K562 (cell line): ENCODE measurements around the gene SLC25A42. TPM values are rescaled to one million over a fixed set of nuclear protein-coding genes. Genes with fewer than 3 reads are reported as not detected.

Experiments
- ATAC-seq: fragments of 200-7000 bp; cut with Tn5 transposase; 3 replicates; pipeline ENCODE4 v1.9.1; 2020; ENCODE audit warnings: moderate library complexity
- BruUV-seq: library from RNA; stranded (reverse); fragments of 400-500 nt; replicated peaks from 2 replicates; lab custom pipeline; 2021; lab: Mats Ljungman, UMichigan
- CTCF ChIA-PET: fragments of 300-600 bp; formaldehyde crosslinking; extraction: SDS; loops from one replicate; lab custom pipeline; 2021; ENCODE audit warnings: low intra/inter-chr PET ratio; lab: Yijun Ruan, JAX
- POLR2A ChIA-PET: fragments of 300-600, 350-650 bp; sonication (Branson Sonifier 250); formaldehyde crosslinking; extraction: SDS; loops from one replicate; lab custom pipeline; 2021; ENCODE audit warnings: antibody characterized with exemption, inconsistent platforms; lab: Yijun Ruan, JAX
- DNase-seq, 4 experiments: peaks; one replicate each; pipeline versions ENCODE4 v3.0.0 to v3.0.0-alpha.2; 2011 to 2018; ENCODE audit warnings: low spot score in 3 of 4, mixed read lengths in 3 of 4; ENCODE audit errors: extremely low read depth in 1 of 4
- FAIRE-seq: peaks from 2 replicates; lab custom pipeline; 2011; peaks lifted over from hg19 to GRCh38; lab: Jason Lieb, UNC
- H2AFZ ChIP-seq: 2 replicates; pipeline ENCODE4 v1.6.0; 2011; ENCODE audit warnings: low read depth, low read length, control low read depth, inconsistent platforms
- H3K27ac ChIP-seq: fragments of 200-600 bp; 3 replicates; pipeline ENCODE4 v1.8.0; 2011; ENCODE audit warnings: low read depth, mild to moderate bottlenecking, control low read depth, inconsistent platforms, low read length, moderate library complexity, mixed read lengths; ENCODE audit errors: extremely low read depth
- H3K27me3 ChIP-seq, 2 experiments: fragments of 300-600 bp in 1 of 2; 2 replicates in 1 of 2; 3 replicates in 1 of 2; pipeline versions ENCODE4 v1.6.0 to v1.8.0; 2011; ENCODE audit warnings: inconsistent platforms in 2 of 2, low read length in 2 of 2, mild to moderate bottlenecking in 1 of 2, mixed read lengths in 1 of 2, moderate library complexity in 1 of 2; ENCODE audit not compliant: control insufficient read depth in 2 of 2, insufficient read depth in 2 of 2
- H3K36me3 ChIP-seq: fragments of 300-600 bp; 3 replicates; pipeline ENCODE4 v1.8.0; 2011; ENCODE audit warnings: mild to moderate bottlenecking, low read length, inconsistent platforms; ENCODE audit not compliant: control insufficient read depth, insufficient read depth
- H3K4me1 ChIP-seq, 2 experiments: fragments of 200-600 bp in 1 of 2; replicated peaks in 1 of 2; 2 replicates in 1 of 2; 3 replicates in 1 of 2; pipeline versions ENCODE4 v1.5.1 to v1.8.0; 2011; ENCODE audit warnings: inconsistent platforms in 2 of 2, low read length in 2 of 2, mild to moderate bottlenecking in 1 of 2, mixed read lengths in 1 of 2, moderate library complexity in 1 of 2; ENCODE audit not compliant: control insufficient read depth in 2 of 2, insufficient read depth in 2 of 2
- H3K4me2 ChIP-seq: 2 replicates; pipeline ENCODE4 v1.6.1; 2011; ENCODE audit warnings: low read length, control low read depth, inconsistent platforms, mixed read lengths; ENCODE audit not compliant: insufficient read depth
- H3K4me3 ChIP-seq: fragments of 200-600 bp; sonication (generic), shearing (Covaris generic); 2 replicates; pipeline ENCODE4 v1.5.1; 2016; ENCODE audit warnings: control low read depth, inconsistent platforms
- H3K79me2 ChIP-seq: fragments of 200-600 bp; 3 replicates; pipeline ENCODE4 v1.8.0; 2011; ENCODE audit warnings: low read length, inconsistent platforms; ENCODE audit not compliant: control insufficient read depth, insufficient read depth
- H3K9ac ChIP-seq, 2 experiments: 2 replicates each; pipeline versions ENCODE4 v1.6.0 to v1.6.1; 2011; ENCODE audit warnings: low read depth in 2 of 2, low read length in 2 of 2, control low read depth in 1 of 2, inconsistent platforms in 1 of 2, mild to moderate bottlenecking in 1 of 2, mixed read lengths in 1 of 2; ENCODE audit not compliant: insufficient read depth in 1 of 2
- H3K9me1 ChIP-seq: one replicate; pipeline ENCODE4 v1.6.0; 2011; ENCODE audit warnings: inconsistent platforms, mild to moderate bottlenecking, low read length, moderate library complexity; ENCODE audit not compliant: control insufficient read depth, insufficient read depth
- H3K9me3 ChIP-seq: replicated peaks from 2 replicates; pipeline ENCODE4 v1.5.1; 2011; ENCODE audit warnings: low read depth, low read length, inconsistent platforms; ENCODE audit not compliant: control insufficient read depth, insufficient read depth
- H4K20me1 ChIP-seq: replicated peaks from 2 replicates; pipeline ENCODE4 v1.6.1; 2011; ENCODE audit warnings: low read length, inconsistent platforms, mixed read lengths; ENCODE audit not compliant: control insufficient read depth, insufficient read depth
- CBX3 ChIP-seq, 2 experiments: IDR thresholded peaks; 1 replicate in 1 of 2; 2 replicates in 1 of 2; pipeline ENCODE4 v1.6.1; 2012; ENCODE audit warnings: inconsistent platforms in 2 of 2, low read length in 2 of 2, borderline replicate concordance in 1 of 2, control low read depth in 1 of 2
- HDAC6 ChIP-seq: IDR thresholded peaks from 2 replicates; pipeline ENCODE4 v1.6.1; 2012; ENCODE audit warnings: low read depth, mild to moderate bottlenecking, control low read depth, inconsistent platforms, low read length, moderate library complexity
- MAFK ChIP-seq: IDR thresholded peaks from 2 replicates; pipeline ENCODE4 v1.6.1; 2011; ENCODE audit warnings: low read length, improper control_type of control experiment
- NFIX ChIP-seq: fragments of 250-450 bp; sonication (Bioruptor Pico); IDR thresholded peaks from 2 replicates; pipeline ENCODE4 v1.4.0; 2020; ENCODE audit warnings: low read depth, mild to moderate bottlenecking, moderate library complexity
- NUFIP1 ChIP-seq: fragments of 450-650 bp; IDR thresholded peaks from 2 replicates; pipeline ENCODE4 v1.6.1; 2018; ENCODE audit not compliant: partially characterized antibody
- SIN3A ChIP-seq, 2 experiments: fragments of 150-350 bp in 1 of 2; IDR thresholded peaks; 2 replicates each; pipeline ENCODE4 v1.6.1; 2011 to 2016; ENCODE audit warnings: borderline replicate concordance in 2 of 2, low read depth in 2 of 2, low read length in 2 of 2, mild to moderate bottlenecking in 2 of 2, moderate library complexity in 2 of 2; ENCODE audit not compliant: control insufficient read depth in 1 of 2
- SLC30A9 ChIP-seq: fragments of 250-450 bp; sonication (Bioruptor Pico); IDR thresholded peaks from 2 replicates; pipeline ENCODE4 v1.8.0; 2022; ENCODE audit warnings: mild to moderate bottlenecking, moderate library complexity
- ZNF184 ChIP-seq: sonication (generic); formaldehyde crosslinking; IDR thresholded peaks from 2 replicates; pipeline ENCODE4 v1.5.0; 2020; ENCODE audit warnings: missing genetic modification reagents
- ZNF75A ChIP-seq: fragments of 450-650 bp; formaldehyde crosslinking; IDR thresholded peaks from 2 replicates; pipeline ENCODE4 v1.4.0; 2020; ENCODE audit warnings: mild to moderate bottlenecking
- ZNF764 ChIP-seq: fragments of 250-450 bp; sonication (Bioruptor Pico); IDR thresholded peaks from 2 replicates; pipeline ENCODE4 v1.4.0; 2020; ENCODE audit warnings: low read depth, mild to moderate bottlenecking, moderate library complexity
- WGBS: fragments of 100-300 bp; shearing (Covaris generic); methylation state at CpG from one replicate; pipeline ENCODE4 v1.1.6; 2016; ENCODE audit warnings: low coverage, mixed read lengths; ENCODE audit not compliant: insufficient coverage; ENCODE audit errors: missing lambda C conversion rate; 5-methylcytosine and 5-hydroxymethylcytosine counted together
- in situ Hi-C: fragments of 300-500 bp; cut with MboI; formaldehyde crosslinking; loops from 4 replicates; pipeline ENCODE4 v1.15.0; 2018; ENCODE audit warnings: inconsistent platforms, mixed read lengths
- intact Hi-C: fragments of 100-400 bp; cut with micrococcal nuclease; formaldehyde crosslinking; loops from 2 replicates; pipeline ENCODE4 v1.14.2; 2022
- polyA plus RNA-seq, 8 experiments: library from polyadenylated mRNA; depleted of rRNA in 4 of 8; stranded (reverse) in 5 of 8; unstranded in 3 of 8; fragments of >200 nt; fragmentation: Nextera tagmentation in 2 of 8; fragmentation: Illumina TruSeq in 1 of 8; extraction: Ambion mirVana in 2 of 8; extraction: Trizol in 1 of 8; gene quantifications; 2 replicates each; pipeline versions ENCODE4 v1.2.1 to v1.2.3, GENCODE V29; 2011 to 2014; ENCODE audit warnings: inconsistent platforms in 1 of 8, missing spikeins in 1 of 8
- total RNA-seq, 7 experiments: library from RNA; depleted of rRNA in 6 of 7; stranded (reverse); fragments of >200 nt in 6 of 7; fragmentation: Illumina TruSeq in 2 of 7; extraction: Trizol in 2 of 7; gene quantifications; 2 replicates each; pipeline versions ENCODE4 v1.2.1 to v1.2.3, GENCODE V29; 2011 to 2021; ENCODE audit warnings: low replicate concordance in 1 of 7
- TF ChIP-seq, protein P1 (sequence below): fragments of 450-650 bp; IDR thresholded peaks from 2 replicates; pipeline ENCODE4 v1.6.1; 2016; ENCODE audit warnings: mild to moderate bottlenecking, moderate library complexity
- TF ChIP-seq, protein P2 (sequence below): sonication (generic); IDR thresholded peaks from 2 replicates; pipeline ENCODE4 v1.6.1; 2016

SLC25A42 gene
- total and polyA plus RNA-seq, 9 of the 15 experiments (the other 6 are each of a cell fraction or from before 2014, with no cell fraction given): 0.59 to 32.2 (median 14.1) TPM

DNA sequence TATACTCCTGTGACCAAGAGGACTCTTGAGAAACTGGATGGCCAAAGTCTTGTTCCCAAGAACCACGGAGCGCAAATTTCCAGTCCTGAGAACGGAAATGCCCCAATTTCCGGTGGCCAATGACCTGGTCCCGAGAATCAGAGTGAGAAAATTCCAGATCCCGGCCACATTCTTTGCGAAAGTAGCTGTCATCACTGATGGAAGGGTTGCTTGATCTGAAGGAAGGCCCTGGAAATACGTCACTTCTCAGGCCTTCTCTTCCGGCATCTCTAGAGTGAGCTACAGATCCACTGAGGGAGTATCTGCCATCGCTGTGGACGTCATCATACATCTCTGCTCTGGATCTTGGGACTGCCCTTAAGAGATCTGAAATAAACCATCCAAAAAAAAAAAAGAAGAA lies 37.9 kb upstream of the SLC25A42 start:
- in situ Hi-C loops (no loop called here), intact Hi-C loops (no loop called here)
- Histone ChIP-seq H3K4me3 (no peak overlapping the region), H3K27me3 (no peaks in the 10 kb centered on the region), H4K20me1 (peaks cover 26% of the 10 kb centered on the region), H3K4me2 (no peak overlapping the region), H3K9me3 (no peaks in the 10 kb centered on the region), H3K36me3 (peaks cover 95% of the 10 kb centered on the region), H3K9me1 (no peaks in the 10 kb centered on the region), H2AFZ (no peak overlapping the region), H3K79me2 (peaks cover 91% of the 10 kb centered on the region), H3K27ac (no peak overlapping the region), H3K9ac (no peak overlapping the region; a peak in 1 of 4 replicates), H3K4me1 (no peaks in the 10 kb centered on the region)
- DNase-seq: no peak
- ChIA-PET CTCF (no interaction called here), POLR2A (no interaction called here)
- no peak for ATAC-seq
- no TSS peak for BruUV-seq
- no peak for FAIRE-seq
- 92% methylated on average over 10 of the region's 11 CpGs for WGBS
- TF ChIP-seq HDAC6 (no peak), SIN3A (IDR thresholded peaks at IDR 0.05; ENCODE audit: borderline replicate concordance in 2 of 2, control insufficient read depth in 1 of 2, low read depth in 2 of 2, low read length in 2 of 2) (no peak), NFIX (CRISPR knock-in tag) (no peak), ZNF184 (CRISPR knock-in tag) (no peak), ZNF764 (CRISPR knock-in tag) (no peak), CBX3 (IDR thresholded peaks at IDR 0.05; ENCODE audit: borderline replicate concordance in 1 of 2, low read length in 2 of 2) (no peak), ZNF75A (CRISPR knock-in tag) (no peak), NUFIP1 (no peak), MAFK (no peak), SLC30A9 (CRISPR knock-in tag) (no peak)
- TF ChIP-seq, protein P1, sequence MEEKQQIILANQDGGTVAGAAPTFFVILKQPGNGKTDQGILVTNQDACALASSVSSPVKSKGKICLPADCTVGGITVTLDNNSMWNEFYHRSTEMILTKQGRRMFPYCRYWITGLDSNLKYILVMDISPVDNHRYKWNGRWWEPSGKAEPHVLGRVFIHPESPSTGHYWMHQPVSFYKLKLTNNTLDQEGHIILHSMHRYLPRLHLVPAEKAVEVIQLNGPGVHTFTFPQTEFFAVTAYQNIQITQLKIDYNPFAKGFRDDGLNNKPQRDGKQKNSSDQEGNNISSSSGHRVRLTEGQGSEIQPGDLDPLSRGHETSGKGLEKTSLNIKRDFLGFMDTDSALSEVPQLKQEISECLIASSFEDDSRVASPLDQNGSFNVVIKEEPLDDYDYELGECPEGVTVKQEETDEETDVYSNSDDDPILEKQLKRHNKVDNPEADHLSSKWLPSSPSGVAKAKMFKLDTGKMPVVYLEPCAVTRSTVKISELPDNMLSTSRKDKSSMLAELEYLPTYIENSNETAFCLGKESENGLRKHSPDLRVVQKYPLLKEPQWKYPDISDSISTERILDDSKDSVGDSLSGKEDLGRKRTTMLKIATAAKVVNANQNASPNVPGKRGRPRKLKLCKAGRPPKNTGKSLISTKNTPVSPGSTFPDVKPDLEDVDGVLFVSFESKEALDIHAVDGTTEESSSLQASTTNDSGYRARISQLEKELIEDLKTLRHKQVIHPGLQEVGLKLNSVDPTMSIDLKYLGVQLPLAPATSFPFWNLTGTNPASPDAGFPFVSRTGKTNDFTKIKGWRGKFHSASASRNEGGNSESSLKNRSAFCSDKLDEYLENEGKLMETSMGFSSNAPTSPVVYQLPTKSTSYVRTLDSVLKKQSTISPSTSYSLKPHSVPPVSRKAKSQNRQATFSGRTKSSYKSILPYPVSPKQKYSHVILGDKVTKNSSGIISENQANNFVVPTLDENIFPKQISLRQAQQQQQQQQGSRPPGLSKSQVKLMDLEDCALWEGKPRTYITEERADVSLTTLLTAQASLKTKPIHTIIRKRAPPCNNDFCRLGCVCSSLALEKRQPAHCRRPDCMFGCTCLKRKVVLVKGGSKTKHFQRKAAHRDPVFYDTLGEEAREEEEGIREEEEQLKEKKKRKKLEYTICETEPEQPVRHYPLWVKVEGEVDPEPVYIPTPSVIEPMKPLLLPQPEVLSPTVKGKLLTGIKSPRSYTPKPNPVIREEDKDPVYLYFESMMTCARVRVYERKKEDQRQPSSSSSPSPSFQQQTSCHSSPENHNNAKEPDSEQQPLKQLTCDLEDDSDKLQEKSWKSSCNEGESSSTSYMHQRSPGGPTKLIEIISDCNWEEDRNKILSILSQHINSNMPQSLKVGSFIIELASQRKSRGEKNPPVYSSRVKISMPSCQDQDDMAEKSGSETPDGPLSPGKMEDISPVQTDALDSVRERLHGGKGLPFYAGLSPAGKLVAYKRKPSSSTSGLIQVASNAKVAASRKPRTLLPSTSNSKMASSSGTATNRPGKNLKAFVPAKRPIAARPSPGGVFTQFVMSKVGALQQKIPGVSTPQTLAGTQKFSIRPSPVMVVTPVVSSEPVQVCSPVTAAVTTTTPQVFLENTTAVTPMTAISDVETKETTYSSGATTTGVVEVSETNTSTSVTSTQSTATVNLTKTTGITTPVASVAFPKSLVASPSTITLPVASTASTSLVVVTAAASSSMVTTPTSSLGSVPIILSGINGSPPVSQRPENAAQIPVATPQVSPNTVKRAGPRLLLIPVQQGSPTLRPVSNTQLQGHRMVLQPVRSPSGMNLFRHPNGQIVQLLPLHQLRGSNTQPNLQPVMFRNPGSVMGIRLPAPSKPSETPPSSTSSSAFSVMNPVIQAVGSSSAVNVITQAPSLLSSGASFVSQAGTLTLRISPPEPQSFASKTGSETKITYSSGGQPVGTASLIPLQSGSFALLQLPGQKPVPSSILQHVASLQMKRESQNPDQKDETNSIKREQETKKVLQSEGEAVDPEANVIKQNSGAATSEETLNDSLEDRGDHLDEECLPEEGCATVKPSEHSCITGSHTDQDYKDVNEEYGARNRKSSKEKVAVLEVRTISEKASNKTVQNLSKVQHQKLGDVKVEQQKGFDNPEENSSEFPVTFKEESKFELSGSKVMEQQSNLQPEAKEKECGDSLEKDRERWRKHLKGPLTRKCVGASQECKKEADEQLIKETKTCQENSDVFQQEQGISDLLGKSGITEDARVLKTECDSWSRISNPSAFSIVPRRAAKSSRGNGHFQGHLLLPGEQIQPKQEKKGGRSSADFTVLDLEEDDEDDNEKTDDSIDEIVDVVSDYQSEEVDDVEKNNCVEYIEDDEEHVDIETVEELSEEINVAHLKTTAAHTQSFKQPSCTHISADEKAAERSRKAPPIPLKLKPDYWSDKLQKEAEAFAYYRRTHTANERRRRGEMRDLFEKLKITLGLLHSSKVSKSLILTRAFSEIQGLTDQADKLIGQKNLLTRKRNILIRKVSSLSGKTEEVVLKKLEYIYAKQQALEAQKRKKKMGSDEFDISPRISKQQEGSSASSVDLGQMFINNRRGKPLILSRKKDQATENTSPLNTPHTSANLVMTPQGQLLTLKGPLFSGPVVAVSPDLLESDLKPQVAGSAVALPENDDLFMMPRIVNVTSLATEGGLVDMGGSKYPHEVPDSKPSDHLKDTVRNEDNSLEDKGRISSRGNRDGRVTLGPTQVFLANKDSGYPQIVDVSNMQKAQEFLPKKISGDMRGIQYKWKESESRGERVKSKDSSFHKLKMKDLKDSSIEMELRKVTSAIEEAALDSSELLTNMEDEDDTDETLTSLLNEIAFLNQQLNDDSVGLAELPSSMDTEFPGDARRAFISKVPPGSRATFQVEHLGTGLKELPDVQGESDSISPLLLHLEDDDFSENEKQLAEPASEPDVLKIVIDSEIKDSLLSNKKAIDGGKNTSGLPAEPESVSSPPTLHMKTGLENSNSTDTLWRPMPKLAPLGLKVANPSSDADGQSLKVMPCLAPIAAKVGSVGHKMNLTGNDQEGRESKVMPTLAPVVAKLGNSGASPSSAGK: no peak
- TF ChIP-seq, protein P2, sequence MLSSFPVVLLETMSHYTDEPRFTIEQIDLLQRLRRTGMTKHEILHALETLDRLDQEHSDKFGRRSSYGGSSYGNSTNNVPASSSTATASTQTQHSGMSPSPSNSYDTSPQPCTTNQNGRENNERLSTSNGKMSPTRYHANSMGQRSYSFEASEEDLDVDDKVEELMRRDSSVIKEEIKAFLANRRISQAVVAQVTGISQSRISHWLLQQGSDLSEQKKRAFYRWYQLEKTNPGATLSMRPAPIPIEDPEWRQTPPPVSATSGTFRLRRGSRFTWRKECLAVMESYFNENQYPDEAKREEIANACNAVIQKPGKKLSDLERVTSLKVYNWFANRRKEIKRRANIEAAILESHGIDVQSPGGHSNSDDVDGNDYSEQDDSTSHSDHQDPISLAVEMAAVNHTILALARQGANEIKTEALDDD: no peak
